Astrocyte of the cerebellum (primary cell): ENCODE results near the gene RCC2.
"Not testable (repeated sequence)": the region's sequence is repeated elsewhere in the genome, so short reads cannot be mapped to it uniquely, and the experiment has no call there.

ENCODE experiments used
- DNase-seq: peaks from one replicate; pipeline ENCODE4 v3.0.0-alpha.2; 2011; ENCODE audit warnings: low read depth
- H3K4me3 ChIP-seq: 2 replicates; pipeline ENCODE4 v1.5.1; 2011; ENCODE audit warnings: mild to moderate bottlenecking, low read depth, low read length, moderate library complexity
- in situ Hi-C: cut with HindIII; loops from 2 replicates; pipeline ENCODE4 v1.10.0; 2017; ENCODE audit warnings: low sequenced_read_pairs
- TF ChIP-seq, protein P1 (sequence below): IDR thresholded peaks from 2 replicates; pipeline ENCODE4 v1.5.1; 2012; ENCODE audit warnings: low read length, low read depth, moderate library complexity, mild to moderate bottlenecking; ENCODE audit errors: missing control alignments

Gene RCC2

DNA sequence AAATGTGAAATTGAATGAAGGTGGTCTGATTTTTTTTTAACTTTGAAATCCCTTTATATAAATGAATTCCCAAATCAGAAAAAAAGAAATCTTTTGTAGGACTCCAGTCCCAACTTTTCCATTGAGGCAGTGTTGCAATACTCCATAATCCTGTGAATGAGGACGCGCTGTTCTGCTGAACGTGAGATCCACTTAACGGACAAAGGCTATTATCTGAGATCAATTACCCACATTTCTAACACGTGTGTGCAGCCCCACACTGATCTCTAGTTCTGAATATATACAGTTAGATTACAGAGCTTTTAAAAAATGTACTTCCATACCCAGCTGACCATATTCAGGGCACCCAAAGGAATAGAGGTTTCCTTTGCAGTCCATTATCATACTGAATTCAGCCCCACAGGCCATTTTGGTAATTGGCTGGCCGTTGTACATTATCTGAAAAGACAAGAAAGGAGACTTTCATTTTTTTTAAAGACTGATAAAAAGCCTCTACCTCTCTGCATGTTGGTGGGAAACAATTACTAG is 19.0 kb downstream of the RCC2 start:
- TF ChIP-seq, protein P1, sequence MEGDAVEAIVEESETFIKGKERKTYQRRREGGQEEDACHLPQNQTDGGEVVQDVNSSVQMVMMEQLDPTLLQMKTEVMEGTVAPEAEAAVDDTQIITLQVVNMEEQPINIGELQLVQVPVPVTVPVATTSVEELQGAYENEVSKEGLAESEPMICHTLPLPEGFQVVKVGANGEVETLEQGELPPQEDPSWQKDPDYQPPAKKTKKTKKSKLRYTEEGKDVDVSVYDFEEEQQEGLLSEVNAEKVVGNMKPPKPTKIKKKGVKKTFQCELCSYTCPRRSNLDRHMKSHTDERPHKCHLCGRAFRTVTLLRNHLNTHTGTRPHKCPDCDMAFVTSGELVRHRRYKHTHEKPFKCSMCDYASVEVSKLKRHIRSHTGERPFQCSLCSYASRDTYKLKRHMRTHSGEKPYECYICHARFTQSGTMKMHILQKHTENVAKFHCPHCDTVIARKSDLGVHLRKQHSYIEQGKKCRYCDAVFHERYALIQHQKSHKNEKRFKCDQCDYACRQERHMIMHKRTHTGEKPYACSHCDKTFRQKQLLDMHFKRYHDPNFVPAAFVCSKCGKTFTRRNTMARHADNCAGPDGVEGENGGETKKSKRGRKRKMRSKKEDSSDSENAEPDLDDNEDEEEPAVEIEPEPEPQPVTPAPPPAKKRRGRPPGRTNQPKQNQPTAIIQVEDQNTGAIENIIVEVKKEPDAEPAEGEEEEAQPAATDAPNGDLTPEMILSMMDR = no peak
- no peak for DNase-seq
- in situ Hi-C loops = no loop called here
- H3K4me3 ChIP-seq = no peak overlapping the region

DNA sequence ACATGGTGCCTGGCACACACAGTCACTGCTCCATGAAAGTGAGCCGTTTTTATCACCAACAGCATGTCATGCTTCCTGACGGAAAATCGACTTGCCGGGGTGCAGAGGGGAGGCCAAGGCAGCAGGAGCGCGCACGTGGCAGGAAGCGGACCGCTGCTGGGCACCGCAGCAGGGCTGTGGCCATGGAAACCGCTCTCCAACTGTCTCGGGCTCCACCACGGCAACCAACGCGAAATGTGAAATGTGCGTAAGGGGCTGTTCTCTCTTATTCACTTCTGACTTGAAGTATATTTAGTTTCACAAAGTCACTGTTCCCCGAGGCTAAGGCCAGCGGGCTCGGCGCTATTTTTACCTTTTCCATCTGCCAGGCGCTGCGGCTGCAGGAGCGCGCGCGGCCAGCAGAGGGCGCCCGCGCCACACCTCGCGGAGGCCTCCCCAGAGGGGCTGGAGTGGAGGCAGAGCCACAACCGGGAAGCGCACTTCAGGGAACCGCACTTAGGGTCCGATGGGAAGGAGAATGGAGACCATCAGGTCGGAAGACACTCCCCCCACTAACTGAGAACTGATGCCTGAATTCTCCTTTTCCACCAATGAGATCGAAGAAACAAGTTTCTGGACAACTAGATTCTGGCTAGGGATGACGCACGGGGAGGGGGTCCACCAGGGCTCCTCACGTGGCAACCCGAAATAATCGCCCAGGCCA is 19.7 kb downstream of the RCC2 start:
- no peak for DNase-seq
- H3K4me3 ChIP-seq = no peak overlapping the region
- TF ChIP-seq, protein P1 = peak; percentile 100
- in situ Hi-C loops = no loop called here

DNA sequence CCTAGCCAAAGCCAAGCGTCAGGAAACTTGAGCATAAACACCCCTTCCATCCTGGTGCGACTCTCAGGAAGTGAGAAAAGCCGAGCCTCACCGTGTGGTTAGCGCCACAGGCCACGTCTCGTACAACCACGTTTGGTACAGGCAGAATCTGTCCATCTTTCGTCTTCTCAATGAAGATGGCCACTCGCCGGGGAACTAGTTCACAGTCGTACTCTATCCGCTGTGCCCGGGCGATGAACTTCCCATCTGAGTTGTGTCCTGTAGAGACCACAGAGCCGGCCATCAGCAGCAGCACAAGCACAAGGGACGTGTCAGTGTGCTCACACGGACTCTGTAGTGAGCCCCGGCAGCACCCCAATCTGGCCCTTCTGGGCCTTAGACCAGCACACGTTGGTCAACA is 23.1 kb downstream of the RCC2 start:
- TF ChIP-seq, protein P1 = no peak
- H3K4me3 ChIP-seq = no peak overlapping the region
- DNase-seq = no peak
- in situ Hi-C loops = no loop called here

DNA sequence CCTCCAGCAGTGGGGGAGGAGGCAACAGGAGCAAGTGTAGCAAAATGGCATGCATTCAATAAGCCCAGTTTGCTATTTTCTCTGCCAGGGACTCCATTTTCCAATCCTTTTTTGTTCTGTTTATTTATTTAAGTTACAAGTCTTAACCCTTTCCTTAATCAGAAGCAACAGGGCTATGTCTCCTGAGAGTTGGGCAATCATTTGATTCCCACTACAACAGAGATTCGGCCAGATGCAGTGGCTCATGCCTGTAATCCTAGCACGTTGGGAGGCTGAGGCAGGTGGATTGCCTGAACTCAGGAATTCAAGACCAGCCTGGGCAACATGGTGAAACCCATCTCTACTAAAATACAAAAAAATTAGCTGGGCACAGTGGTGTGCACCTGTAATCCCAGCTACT is 25.5 kb downstream of the RCC2 start:
- DNase-seq = no peak
- H3K4me3 ChIP-seq = no peak overlapping the region
- in situ Hi-C loops = no loop called here
- TF ChIP-seq, protein P1 = no peak

DNA sequence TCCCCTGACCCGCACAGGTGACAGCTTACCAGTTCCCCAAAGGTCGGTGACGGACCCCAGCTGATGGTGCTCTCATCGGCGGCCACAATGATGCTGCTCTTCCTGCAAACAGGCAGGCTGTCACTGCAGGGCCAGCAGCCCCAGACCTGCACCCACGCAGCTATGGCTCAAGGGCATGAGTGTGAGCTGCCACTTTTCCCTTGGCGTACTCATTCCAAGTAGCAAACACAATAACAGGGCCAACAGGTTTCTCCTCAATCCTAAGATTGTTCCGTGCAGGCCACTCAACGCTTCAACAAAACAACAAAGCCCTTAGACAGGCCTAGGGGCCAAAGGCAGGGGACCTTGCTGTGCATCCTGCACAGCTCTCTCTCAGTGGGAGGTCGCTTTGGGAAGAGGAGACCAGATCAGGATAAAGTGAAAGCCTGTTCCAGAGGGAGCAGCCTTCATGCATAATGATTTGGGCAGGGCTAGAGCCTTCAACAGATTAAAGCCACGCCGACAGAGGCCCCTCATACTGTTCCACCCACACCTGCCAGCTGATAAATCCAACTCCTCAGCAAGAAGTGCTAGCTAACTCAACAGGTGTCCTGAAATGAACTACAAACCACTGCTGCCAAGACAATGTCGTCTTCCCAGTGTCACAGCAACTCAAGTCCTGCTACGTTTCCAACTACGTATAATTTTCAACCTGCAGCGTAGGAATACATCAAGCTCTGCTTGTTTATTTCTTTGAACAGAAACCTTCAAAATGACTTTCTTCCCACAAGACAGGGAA is 27.2 kb downstream of the RCC2 start:
- TF ChIP-seq, protein P1 = no peak

DNA sequence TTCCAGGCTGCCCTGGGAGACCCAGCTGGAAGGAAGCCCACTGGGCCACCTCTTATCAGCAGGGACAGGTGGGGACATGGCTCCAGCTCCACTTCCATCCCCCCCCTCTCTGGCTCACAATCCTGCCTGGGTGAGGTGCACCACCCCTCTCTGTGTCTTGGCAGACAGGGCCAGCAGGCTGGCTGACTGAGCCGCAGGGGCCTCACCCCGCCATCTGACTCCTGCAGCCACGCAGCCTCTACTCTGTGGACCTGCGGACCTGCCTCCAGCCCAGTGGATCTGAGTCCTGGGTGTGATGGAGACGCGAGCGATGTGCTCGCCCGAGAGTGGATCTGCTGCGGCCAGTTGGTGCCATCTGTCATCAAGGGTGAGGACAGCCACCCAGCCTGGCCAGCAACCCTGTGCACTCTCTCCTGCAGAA is 30.1 kb downstream of the RCC2 start:
- no peak overlapping the region for H3K4me3 ChIP-seq
- DNase-seq = no peak
- TF ChIP-seq, protein P1 = no peak
- in situ Hi-C loops = no loop called here

More for the DNA sequence above, 27.2 kb downstream of the RCC2 start:
- no peak overlapping the region for H3K4me3 ChIP-seq
- no peak for DNase-seq
- in situ Hi-C loops = no loop called here

DNA sequence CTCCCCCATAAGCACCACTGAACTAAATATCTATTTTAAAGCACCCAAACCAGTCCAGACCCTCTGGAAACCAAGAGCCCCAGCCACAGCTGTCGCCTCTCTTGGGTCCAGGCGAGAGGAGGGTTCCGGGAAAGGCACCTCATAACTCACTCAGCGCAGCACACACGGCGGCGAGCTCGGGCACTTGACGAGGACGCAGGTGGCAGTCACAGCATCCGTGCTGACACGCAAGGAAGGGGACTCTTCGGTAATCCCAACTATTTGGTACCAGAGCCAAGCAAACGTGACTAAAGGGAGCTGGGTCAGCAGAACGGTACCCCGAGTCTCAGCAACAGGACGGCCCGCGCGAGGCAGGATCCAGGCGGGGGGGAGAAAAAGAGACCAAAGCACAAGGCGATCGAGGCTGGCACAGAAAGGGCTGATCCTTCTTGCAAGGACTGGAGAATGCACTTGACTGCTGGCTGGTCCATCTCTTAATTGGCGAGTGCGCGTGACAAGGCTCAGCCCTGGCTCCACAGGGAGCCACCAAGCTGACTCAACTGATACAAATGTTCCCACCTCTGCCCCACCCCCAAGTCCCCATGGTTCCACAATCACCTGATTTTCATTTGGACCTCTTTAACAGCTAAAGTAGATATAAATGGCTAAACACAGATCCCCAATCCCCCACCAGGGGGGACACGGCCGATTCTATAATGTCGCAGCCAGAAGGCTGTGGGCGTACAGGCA is 31.5 kb downstream of the RCC2 start:
- DNase-seq, in situ Hi-C loops, H3K4me3 ChIP-seq: not testable (repeated sequence)

DNA sequence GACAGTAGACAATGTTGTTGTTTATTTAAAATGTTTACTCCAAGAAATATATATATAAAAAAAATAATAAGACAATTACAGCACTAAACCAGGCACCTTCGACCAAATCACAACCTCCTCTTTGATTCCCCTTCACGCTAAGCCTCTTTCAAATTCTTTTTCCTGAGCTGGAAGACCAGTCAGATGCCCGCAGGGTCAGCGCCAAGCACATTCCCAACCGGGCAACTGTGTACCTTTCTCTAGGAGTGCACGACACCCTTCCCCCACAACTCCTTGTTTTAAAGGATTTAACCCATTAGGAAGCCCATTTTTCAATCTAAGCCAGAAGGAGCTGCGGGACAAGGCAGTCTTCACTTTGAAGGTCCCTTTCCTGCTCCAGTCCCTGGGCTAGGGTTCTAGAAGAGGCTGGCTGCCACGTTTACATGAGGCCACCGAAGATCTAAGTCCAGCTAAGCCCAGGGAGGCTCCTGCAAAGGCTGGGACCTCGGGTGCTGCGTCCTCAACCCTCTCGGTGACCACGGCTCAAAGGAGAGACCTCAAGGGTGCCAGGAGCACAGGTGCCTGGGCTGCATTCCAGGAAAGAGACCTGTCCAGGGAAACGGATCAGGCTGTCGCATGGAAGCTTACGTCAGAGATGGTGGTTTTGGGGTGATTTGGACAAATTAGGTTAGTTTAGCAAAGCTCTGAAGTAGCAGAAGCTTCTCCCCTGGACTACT is 32.6 kb downstream of the RCC2 start:
- in situ Hi-C loops, DNase-seq, H3K4me3 ChIP-seq: not testable (repeated sequence)
